ENCODE results near the gene HIPK1. TPM values are rescaled to one million over a fixed set of nuclear protein-coding genes. Genes with fewer than 3 reads are reported as not detected.

HIPK1 gene
- total RNA-seq, 4 donors from 2014 or later: 48.3 to 63.9 (median 53.1) TPM

- Histone ChIP-seq H3K27me3 (no peaks in the 10 kb centered on the region), H3K36me3 (no peaks in the 10 kb centered on the region), H3K9me3 (no peaks in the 10 kb centered on the region), H3K4me3 (no peak overlapping the region), H3K27ac (peak overlapping the region in 2 of 4 donors; percentile 22 to 65), H3K4me1 (peaks cover 15 to 50% (median 29%) of the 10 kb centered on the region in 4 donors)
- in situ Hi-C loops (cut with MboI; ENCODE audit: low pct_ligation_motif_present in 1 of 4, low pct_unique_long_range_greater_than_20kb in 1 of 4, low sequenced_read_pairs in 3 of 4): loop anchor here in 1 of 4 donors (25.0 kb wide), 1 partner anchor 112 kb away; no protein-coding TSS in a partner anchor
- no peak for DNase-seq
- 85% methylated on average over 5 of the region's 5 CpGs; no CpG with 5 or more reads in 1 of the 2 donors for WGBS, 2 donors (ENCODE audit: low coverage in 1 of 2)
- intact Hi-C loops (cut with DNase I; ENCODE audit: low total_unique reads): no loop called here
- TF ChIP-seq EP300 (IDR thresholded peaks at IDR 0.05; ENCODE audit: low read depth) (no peak), POLR2A (IDR thresholded peaks at IDR 0.05) (no peak), CTCF (IDR thresholded peaks at IDR 0.05) (peak in 4 of 5 experiments; percentile 15 to 38 (median 22))
These were observed 19.9 kb downstream of the HIPK1 start for GRCh38 chr1:113949007-113949406.

- peaks cover 0 to 10% (median 0%) of the 10 kb centered on the region in 4 donors for H3K36me3 ChIP-seq
- H3K4me3 ChIP-seq: no peak overlapping the region
- intact Hi-C loops (cut with DNase I; ENCODE audit: low total_unique reads) (no loop called here), in situ Hi-C loops (cut with MboI; ENCODE audit: low pct_ligation_motif_present in 1 of 4, low pct_unique_long_range_greater_than_20kb in 1 of 4, low sequenced_read_pairs in 3 of 4) (no loop called here)
- no peak for DNase-seq
- H3K27ac ChIP-seq: no peak overlapping the region
- TF ChIP-seq POLR2A (IDR thresholded peaks at IDR 0.05): no peak
- TF ChIP-seq CTCF (IDR thresholded peaks at IDR 0.05): no peak
- no peak for TF ChIP-seq POLR2AphosphoS5 (IDR thresholded peaks at IDR 0.05)
- no peak for TF ChIP-seq EP300 (IDR thresholded peaks at IDR 0.05; ENCODE audit: low read depth)
- H3K27me3 ChIP-seq: no peaks in the 10 kb centered on the region
- WGBS, 2 donors (ENCODE audit: low coverage in 1 of 2): 96 to 100% methylated on average over 1 of the region's 1 CpG
- peaks cover 12 to 45% (median 27%) of the 10 kb centered on the region in 4 donors for H3K4me1 ChIP-seq
- no peaks in the 10 kb centered on the region for H3K9me3 ChIP-seq
These were observed 21.8 kb downstream of the HIPK1 start for GRCh38 chr1:113950908-113951307.

DNA sequence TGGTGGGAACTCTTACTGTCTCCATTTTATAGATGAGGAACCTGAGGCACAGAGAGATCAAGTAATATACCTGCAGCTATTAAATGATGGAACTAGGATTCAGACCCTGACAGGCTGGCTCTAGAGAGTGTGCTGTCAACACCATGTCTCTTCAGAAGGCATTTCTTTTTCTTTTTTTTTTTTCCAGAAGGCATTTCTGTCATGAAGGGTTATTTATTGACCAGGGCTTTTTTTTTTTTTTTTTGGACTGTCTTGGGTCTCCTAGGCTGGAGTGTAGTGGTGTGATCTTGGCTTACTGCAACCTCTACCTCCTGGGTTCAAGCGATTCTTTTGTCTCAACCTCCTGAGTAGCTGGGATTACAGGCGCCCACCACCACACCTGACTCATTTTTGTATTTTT, 22.6 kb downstream of the HIPK1 start:
- no peak overlapping the region for H3K27ac ChIP-seq
- DNase-seq: no peak
- H3K36me3 ChIP-seq: peaks cover 0 to 16% (median 3%) of the 10 kb centered on the region in 4 donors
- no peaks in the 10 kb centered on the region for H3K9me3 ChIP-seq
- H3K27me3 ChIP-seq: no peaks in the 10 kb centered on the region
- in situ Hi-C loops (cut with MboI; ENCODE audit: low pct_ligation_motif_present in 1 of 4, low pct_unique_long_range_greater_than_20kb in 1 of 4, low sequenced_read_pairs in 3 of 4) (no loop called here), intact Hi-C loops (cut with DNase I; ENCODE audit: low total_unique reads) (no loop called here)
- H3K4me1 ChIP-seq: peaks cover 6 to 37% (median 19%) of the 10 kb centered on the region in 4 donors
- WGBS, 2 donors (ENCODE audit: low coverage in 1 of 2): 90 to 95% methylated on average over 2 of the region's 2 CpGs
- TF ChIP-seq EP300 (IDR thresholded peaks at IDR 0.05; ENCODE audit: low read depth) (no peak), POLR2AphosphoS5 (IDR thresholded peaks at IDR 0.05) (no peak), POLR2A (IDR thresholded peaks at IDR 0.05) (no peak), CTCF (IDR thresholded peaks at IDR 0.05) (no peak)
- no peak overlapping the region for H3K4me3 ChIP-seq

DNA sequence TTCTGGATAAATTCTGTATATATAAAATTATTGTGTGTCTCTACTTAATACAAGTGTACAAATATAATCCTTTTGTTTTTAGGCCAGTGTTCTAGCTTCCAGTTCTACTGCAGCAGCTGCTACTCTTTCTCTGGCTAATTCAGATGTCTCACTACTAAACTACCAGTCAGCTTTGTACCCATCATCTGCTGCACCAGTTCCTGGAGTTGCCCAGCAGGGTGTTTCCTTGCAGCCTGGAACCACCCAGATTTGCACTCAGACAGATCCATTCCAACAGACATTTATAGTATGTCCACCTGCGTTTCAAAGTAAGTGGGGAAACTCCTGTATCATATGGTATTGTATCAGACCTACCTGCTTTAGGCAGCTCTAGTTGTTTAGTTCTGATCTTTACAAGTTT, 28.9 kb downstream of the HIPK1 start:
- no peak for DNase-seq
- H3K36me3 ChIP-seq: peaks cover 0 to 42% (median 18%) of the 10 kb centered on the region in 4 donors
- no peaks in the 10 kb centered on the region for H3K27me3 ChIP-seq
- no peak overlapping the region for H3K27ac ChIP-seq
- no peak overlapping the region for H3K4me3 ChIP-seq
- WGBS, 2 donors (ENCODE audit: low coverage in 1 of 2): 0 to 77% methylated on average over 1 of the region's 1 CpG
- H3K4me1 ChIP-seq: peaks cover 0 to under 1% (median 0%) of the 10 kb centered on the region in 4 donors
- H3K9me3 ChIP-seq: no peaks in the 10 kb centered on the region
- no peak for TF ChIP-seq POLR2AphosphoS5 (IDR thresholded peaks at IDR 0.05)
- TF ChIP-seq EP300 (IDR thresholded peaks at IDR 0.05; ENCODE audit: low read depth): no peak
- TF ChIP-seq CTCF (IDR thresholded peaks at IDR 0.05): no peak
- TF ChIP-seq POLR2A (IDR thresholded peaks at IDR 0.05): no peak
- intact Hi-C loops (cut with DNase I; ENCODE audit: low total_unique reads) (no loop called here), in situ Hi-C loops (cut with MboI; ENCODE audit: low pct_ligation_motif_present in 1 of 4, low pct_unique_long_range_greater_than_20kb in 1 of 4, low sequenced_read_pairs in 3 of 4) (no loop called here)

Measured in transverse colon (tissue), 4 donors.